GM10847 (cell line): ENCODE measurements around the gene PTPRN2.

Experiments used
- POLR2A ChIP-seq: IDR thresholded peaks from 2 replicates; pipeline ENCODE4 v1.6.1; 2011; ENCODE audit not compliant: insufficient read length; ENCODE audit errors: extremely low read depth

PTPRN2 gene

GRCh38 chr7:157595086-157595855 is 992.4 kb downstream of the PTPRN2 start:
- no peak for TF ChIP-seq POLR2A

GRCh38 chr7:157594306-157594705 is 993.3 kb downstream of the PTPRN2 start:
- TF ChIP-seq POLR2A, result no peak

DNA sequence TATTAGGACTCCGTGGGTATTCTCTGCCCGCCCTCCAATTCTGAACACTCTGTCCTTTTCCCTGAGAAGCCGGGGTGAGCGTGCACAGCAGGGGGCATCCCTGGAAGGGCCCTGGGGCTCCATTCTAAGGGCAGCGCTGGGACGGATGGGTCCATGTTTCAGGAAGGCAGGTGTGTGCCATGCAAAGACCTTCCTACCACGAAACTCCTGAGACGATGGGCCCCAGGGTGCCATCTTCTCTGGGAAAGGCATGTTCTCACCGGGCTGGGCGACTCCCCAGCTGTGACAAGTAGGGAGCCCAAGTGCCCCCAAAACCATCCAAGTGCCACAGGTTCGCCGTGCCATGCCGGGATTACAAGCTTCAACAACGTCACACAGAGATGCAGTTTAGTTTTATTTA is 994.1 kb downstream of the PTPRN2 start:
- TF ChIP-seq POLR2A, result no peak

- no peak for TF ChIP-seq POLR2A
Observed at GRCh38 chr7:157590526-157590925, 997.1 kb downstream of the PTPRN2 start.

- TF ChIP-seq POLR2A, result no peak
Observed at GRCh38 chr7:157589680-157590079, 997.9 kb downstream of the PTPRN2 start.

GRCh38 chr7:157587805-157588560 is 999.6 kb downstream of the PTPRN2 start:
- no peak for TF ChIP-seq POLR2A

DNA sequence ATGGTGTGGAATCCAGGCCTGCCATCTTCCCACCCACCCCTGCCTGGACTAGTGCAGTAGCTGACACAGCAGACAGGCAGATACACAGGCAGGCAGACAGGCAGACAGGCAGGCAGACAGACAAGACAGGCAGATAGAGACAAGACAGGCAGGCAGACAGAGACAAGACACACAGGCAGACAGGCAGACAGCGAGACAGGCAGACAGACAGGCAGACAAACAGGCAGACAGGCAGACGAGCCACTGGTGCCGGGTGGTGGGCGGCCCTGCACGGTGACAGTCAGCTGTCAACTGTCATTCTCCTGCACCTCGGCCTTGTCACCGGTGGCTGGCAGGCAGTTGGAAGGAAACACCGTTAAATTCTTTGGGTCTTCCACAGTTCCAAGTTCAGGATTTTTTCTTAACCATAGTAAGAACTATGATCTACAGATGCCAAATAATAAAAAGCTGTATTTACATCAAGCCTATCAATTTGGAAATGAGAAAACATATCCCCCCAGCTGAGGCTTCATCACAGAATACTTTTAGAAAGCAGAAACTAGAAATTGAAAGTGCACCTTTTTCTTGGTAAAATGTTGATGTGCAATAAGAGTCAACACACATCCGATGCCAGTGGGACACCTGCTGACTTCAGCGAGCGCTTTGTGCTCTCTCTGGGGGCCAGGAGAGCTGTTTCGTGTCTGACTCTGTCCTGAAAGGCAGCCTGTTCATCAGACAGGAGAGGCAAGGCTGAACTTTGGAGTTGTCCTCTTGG is 1000.4 kb downstream of the PTPRN2 start:
- no peak for TF ChIP-seq POLR2A

- TF ChIP-seq POLR2A, result no peak
Observed at GRCh38 chr7:157586426-157586955, 1001.1 kb downstream of the PTPRN2 start.

- TF ChIP-seq POLR2A, result no peak
Observed at GRCh38 chr7:157585113-157585861, 1002.3 kb downstream of the PTPRN2 start.

- no peak for TF ChIP-seq POLR2A
Observed at GRCh38 chr7:157584420-157584819, 1003.2 kb downstream of the PTPRN2 start.

GRCh38 chr7:157581740-157582139 is 1005.9 kb downstream of the PTPRN2 start:
- no peak for TF ChIP-seq POLR2A

- TF ChIP-seq POLR2A, result no peak
Observed at GRCh38 chr7:157580324-157580723, 1007.3 kb downstream of the PTPRN2 start.

GRCh38 chr7:157579425-157579824 is 1008.2 kb downstream of the PTPRN2 start:
- no peak for TF ChIP-seq POLR2A

- TF ChIP-seq POLR2A, result no peak
Observed at GRCh38 chr7:157577796-157578339, 1009.8 kb downstream of the PTPRN2 start.
